Activated CD4-positive, alpha-beta T cell treated with anti-CD3 and anti-CD28 coated beads for 1 hour (primary cell): Measurements from ENCODE around the gene WDR70.

Experiments
- DNase-seq: peaks from one replicate; pipeline ENCODE4 v3.0.0-alpha.2; 2020

Gene WDR70

GRCh38 chr5:37695647-37696046 lies 316.5 kb downstream of the WDR70 start:
- no peak for DNase-seq

DNA sequence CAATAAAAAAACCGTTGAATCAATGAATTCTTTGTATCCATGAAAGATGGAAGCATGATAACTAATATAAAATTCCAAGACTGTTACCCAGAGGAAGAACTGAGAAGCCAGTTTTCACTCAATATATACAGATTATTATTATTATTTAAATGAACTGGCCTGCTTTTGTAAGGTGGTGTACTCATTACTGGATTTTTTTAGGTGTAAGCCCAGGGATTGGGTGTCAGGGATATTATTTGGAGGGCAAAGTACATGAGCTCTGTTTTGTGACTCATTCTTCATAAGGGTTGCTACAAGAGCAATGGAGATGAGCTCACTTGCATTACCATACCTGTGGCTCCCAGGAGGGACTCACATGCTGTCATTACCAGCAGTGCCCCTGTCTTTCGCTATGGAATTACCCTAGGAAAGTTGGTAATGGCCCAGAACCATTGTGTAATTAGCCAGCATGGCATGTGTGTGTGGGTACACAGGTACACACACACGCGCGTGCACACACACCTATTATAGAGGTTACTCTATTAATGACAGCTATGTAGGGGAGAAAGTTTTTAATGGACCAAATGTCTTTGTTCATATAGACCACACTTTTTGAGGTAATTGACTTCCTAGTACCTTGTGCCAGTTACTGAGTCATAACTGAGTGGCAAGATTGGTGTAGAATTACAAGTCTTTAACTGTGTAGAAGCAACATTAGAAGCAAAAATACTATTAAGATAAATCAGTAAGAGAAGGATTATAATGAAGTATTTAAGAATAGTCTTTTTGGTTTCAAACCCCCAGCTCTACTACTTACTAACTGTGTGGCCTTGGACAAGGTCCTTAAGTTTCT lies 317.3 kb downstream of the WDR70 start:
- no peak for DNase-seq

- DNase-seq, result no peak
These were observed 322.8 kb downstream of the WDR70 start for GRCh38 chr5:37701868-37702267.

DNA sequence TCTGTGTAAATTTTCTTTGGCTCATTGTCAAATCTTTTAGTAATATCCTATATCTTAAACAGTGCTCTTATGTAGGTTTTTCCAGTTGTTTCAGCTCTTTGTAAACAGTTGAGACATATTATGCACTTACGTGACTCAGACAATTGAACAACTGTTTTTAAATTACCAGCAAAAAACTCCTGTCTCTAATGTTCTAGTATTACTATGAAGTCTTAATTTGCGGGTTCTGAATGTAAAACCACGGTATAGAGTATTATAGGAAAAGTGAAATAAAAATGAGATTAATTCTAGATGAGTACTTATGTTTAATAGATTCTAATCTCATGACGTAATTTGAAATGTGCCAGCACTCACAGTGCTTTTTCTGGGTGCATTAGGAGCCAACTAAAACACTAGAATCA lies 324.7 kb downstream of the WDR70 start:
- no peak for DNase-seq

- DNase-seq, result no peak
These were observed 325.3 kb downstream of the WDR70 start for GRCh38 chr5:37704406-37704805.

- DNase-seq, result no peak
These were observed 329.9 kb downstream of the WDR70 start for GRCh38 chr5:37709020-37709419.

DNA sequence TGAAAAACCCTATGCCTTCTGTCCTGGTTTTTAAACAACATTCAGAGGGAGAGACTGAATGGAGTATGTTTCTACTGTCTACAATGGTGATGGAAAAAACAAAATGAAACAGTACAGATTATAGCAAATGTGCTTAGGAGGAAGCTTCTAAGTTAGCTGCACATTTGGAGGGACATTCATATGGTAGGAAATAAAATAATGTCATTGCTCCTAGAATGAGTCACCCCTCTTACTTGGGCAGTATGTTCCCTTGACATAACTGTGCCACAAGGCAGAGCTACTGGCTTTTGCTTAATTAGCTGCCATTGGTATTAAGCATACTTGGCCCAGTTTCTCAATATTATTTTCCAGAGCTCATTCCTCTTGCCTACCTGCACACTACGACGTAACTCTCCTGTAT lies 331.8 kb downstream of the WDR70 start:
- no peak for DNase-seq

- no peak for DNase-seq
These were observed 333.6 kb downstream of the WDR70 start for GRCh38 chr5:37712750-37713149.

DNA sequence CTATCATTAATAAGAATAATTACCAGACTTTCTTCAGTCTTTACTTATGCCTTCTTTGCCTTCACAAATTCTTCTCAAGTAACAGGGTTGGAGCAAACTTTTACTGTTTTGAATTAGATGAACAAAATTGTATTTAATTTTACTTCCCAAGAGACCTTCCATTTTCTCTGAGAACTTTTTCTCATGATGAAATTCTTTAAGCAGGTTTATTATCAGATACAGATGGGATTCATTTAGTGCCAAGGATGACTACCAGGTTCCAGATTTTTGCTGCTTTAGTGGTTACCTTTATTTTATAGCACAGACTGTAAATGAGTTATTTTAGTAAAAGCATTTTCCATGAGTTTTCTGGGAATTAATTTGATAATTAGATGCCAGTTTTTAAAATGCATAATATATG lies 335.6 kb downstream of the WDR70 start:
- no peak for DNase-seq

DNA sequence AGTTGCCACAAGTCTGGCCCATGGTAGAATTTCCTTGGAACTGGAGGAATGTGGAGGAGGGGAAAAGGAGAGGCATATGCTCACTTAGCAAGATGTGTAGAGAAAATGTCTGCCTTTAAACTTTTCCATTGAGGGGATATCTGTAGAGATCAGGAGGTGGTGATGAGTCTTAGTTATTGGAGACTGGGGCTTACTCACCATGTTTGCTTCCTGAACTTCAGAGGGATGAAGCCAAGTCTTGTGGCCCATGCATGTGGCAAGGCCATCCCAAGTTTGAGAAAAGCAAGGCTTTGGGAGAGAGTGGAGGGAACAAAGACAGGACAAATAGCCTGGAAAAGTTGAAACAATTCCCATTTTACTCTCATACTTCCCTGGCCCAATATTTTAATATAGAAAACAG lies 336.2 kb downstream of the WDR70 start:
- no peak for DNase-seq

DNA sequence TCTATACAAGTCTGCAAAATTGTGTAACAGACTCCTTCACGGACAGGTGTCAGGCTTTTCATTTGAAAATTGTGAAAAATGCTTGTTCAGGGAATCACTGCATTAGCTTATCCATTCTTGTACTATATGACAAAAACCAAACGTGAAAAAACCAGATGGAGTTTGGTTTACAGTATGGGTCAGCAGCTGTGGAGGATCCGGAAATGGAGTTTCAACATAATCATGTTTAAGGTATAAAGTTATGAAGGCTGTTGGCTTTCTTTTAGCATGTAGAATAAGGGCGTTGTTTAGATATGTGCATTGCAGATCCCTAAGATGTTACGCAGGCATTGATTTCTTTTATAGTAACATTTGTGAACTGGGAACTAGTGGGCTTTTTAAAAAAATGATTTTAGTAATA lies 336.9 kb downstream of the WDR70 start:
- no peak for DNase-seq

- no peak for DNase-seq
These were observed 337.3 kb downstream of the WDR70 start for GRCh38 chr5:37716405-37716804.

DNA sequence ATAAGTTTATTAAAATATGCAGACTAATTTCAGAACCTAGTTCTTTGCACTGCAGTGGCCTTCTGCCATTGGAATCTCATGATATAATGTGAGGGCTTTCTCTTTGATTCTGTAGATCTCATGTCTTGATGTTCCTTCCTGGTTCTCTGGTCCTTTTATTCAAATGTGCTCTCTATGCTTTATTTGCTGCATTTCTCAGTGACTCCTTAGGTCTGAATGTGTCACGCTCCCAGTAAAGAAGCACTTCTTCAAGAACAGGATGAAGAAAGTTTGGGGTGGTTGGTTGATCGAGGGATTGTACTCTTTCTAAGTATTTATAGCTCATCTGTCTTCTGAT lies 338.1 kb downstream of the WDR70 start:
- no peak for DNase-seq

GRCh38 chr5:37717613-37718431 lies 338.7 kb downstream of the WDR70 start:
- no peak for DNase-seq

DNA sequence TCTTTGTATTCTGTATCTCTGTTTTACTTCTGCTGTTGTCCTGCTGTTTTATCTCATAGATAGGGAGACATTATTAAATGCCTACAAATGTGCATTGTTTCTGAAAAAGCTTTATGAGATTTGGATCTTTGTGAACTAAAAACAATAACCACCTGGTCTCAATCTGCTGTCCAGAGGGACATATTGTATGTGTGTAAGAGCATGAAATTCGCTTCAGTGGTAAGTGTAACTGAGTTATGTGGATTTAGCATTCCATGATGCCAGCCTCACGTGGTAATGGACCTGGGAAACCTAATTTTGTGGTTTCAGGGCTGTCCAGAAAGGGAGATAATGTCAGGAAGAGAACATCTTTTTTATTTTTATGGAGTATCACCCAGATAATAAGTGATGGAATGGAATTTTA lies 341.4 kb downstream of the WDR70 start:
- no peak for DNase-seq

DNA sequence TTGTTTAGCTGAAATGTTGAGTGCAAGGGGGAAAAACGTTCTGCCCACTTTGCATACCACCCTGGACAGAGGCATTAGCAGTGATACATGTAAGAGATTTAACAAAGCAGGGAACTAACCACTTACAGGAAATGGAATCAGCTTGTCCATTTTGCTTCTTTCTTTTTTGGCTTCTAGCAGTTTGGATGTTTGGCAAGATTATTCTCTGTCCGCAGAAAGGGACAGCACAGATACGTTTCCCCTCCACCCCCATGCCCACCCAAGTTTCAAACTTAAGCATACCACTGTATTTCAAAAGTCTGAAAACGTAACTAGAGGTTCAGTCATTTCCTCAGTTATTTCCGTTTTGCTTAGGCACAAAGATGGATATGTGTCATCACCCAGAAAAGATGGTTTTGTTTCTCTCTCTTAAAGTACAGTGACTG lies 342.3 kb downstream of the WDR70 start:
- DNase-seq, result no peak

- no peak for DNase-seq
These were observed 343.4 kb downstream of the WDR70 start for GRCh38 chr5:37722236-37723161.

- DNase-seq, result no peak
These were observed 344.2 kb downstream of the WDR70 start for GRCh38 chr5:37723162-37723961.

- DNase-seq, result no peak
These were observed 345.4 kb downstream of the WDR70 start for GRCh38 chr5:37724395-37725125.

DNA sequence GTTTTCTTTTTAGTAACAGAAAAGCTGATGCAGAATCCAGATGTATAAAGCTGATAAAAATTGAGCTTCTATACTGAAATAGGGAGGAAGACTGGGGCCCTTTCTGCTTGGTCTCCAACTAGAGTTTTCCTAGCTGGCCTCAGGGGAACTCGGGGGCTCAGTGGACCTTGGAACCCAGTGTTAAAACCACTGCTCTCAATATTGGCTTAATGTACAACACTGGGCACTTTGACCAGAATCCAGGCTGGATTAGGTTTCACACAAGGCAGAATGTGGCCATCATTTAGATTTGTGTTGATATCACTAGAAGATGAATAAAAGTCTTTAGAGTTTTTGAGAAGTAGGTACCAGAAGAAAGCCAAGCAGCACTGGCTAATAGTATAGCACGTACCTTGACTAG lies 346.1 kb downstream of the WDR70 start:
- no peak for DNase-seq

DNA sequence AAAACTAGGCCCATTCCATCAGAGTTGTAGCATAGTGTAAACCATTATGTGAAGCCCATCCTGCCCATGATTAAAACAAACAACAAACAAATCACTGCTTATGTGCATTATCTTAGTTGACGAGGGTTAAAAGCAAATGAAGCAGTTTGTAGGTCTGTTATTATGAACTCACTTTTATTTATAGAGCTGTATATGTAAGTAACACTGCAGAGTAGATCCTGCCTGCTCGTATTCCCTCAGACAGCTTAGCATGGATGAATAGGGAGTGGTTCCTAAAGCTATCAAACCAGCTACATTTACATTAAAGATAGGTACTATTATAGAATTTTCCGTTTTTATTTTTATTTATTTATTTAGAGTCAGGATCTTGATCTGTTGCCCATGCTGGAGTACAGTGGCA lies 348.1 kb downstream of the WDR70 start:
- DNase-seq, result no peak
